ENCODE data around the gene CCL1.
A peak's percentile ranks its signal among the peaks of the same experiment; 100 is the strongest.

Gene CCL1

DNA sequence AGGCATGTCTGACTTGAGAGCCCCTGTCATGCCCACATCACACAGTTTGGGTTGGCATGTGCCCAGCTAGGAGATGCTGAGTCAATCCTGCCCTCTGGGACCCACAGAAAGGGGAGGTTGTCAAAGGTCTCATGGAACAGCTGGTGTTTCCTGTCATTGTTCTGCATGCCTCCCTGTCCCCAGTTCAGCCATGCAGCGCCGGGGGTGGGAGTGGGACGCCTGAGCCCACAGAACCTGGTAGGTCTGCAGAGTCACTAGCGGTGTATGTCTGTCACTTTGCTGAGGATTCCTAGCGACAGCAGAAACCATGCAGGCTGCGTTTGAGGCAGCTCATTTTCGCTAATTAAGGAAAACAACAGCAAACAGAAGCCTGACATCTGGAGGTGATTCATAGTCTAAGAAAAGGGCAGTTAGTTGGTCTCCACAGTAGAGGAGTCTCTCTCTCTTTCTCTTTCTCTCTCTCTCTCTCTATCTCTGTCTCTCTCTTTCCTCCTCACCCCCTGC lies 19.6 kb upstream of the CCL1 start:
- DNase-seq (ENCODE audit: low read depth) = no peak

DNA sequence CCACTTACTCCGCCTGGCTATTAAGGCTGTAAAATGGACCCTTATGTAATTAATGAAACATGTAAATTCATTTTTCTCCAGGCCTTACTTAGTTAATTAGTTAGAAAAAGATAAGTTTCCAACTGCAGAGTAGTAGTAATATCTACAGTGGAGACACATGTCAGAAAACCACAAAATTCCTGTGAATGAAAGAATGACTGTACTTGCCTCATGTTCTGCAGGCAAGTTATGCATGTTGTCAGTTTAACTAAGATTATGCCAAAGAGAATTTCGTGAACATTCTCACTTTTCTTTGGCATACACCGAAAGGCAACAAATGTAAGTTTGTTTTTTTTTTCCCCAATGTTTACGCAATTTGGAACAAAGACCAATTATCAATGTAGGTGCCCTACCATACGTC lies 16.8 kb upstream of the CCL1 start:
- peak; percentile 43 for DNase-seq (ENCODE audit: low read depth)

DNA sequence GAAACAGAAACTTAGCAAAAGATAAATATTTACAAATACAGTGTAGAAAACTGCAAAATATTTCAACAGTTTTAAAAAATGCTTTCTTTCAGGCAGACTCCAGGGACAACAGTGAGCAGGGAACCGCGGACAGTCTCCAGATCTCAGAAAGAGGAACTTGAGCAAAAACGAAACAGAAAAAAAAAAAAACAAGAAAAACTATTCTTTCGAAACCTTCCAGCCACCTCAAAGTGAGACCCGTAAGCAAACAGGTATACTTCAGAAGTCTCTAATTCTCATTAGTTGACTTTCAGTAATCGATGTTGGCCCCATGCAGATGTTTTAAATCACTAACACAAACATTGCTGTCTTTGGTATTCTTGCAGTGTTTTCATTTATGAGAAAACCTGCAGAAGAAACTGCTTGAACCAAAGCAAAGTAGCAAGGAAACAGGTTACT lies 15.7 kb upstream of the CCL1 start:
- DNase-seq (ENCODE audit: low read depth) = peak; percentile 17

DNA sequence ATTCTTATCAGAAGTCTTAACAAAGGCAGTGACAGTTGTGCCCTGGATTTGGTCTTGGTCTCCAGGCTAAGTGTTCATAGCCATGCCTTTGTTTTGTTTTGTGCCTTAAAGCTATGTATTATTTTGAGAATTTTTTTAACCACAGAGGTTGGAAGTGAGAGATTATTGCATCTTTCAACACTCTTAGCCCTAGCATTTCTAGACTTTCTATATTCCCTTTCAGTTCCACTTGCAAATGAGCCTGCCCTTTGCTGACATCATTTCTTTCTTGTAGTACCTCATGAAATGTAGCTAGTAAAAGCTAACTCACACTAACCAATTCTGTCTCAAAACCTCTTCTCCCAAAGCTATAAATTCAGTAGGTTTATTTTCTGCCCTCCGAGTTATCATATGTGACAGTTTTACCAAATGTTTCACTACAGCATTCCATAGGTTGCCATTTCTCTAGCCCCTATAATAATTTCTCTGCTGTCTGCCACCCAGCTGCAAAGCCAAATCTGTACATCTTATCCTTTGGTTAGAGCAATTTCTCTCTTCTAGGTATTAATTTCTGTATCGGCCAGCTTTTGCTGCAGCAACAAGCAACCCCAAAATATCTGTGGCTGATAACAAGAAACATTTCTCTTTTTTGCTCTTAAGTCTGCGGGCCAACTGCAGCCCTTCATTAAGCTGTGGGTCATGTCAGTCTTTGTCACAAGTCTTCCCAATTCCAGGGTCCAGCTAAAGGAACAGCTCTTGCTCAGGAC lies 14.2 kb upstream of the CCL1 start:
- no peak for DNase-seq (ENCODE audit: low read depth)

DNA sequence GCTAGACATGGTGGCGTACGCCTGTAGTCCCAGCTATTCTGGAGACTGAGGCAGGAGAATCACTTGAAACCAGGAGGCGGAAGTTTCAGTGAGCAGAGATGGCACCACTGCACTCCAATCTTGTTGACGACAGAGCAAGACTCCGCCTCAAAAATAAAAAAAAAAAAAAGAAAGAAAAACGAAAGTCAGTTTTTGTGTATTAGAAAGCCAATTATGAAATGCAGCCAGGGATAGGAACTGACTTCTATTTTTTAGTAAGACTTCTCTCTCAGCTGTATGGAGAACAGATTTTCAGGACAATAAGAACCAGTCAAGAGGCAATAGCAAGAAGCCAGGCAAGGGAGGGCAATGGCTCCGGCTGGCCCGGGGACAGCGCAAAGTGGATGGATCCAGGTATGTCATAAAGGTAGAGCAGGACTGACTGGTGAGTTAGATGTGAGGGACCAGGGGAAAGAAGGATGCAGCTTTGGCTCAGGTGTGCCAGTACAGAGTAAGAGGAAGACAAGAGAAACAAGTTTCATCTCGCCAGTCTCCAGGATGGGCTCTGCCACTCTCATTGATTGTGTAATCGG lies 12.5 kb upstream of the CCL1 start:
- no peak for DNase-seq (ENCODE audit: low read depth)

DNA sequence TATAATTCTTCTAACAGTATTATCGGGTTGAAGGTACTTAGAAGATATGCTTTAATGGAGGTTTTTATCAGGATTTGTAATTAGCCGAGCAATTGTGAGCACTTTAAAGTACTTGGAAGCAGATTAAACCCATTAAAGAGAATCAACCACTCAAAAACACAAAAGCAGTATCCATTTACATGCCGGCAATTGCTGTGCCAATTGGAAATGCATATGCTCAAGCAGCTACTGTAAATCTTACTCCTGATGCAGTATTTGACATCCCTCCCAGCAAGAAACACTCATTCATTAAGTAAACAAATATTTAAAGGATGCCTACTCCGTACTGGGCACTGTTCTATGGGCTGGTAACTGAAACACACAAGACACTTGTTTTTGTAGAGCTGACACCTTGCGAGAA lies 11.4 kb upstream of the CCL1 start:
- no peak for DNase-seq (ENCODE audit: low read depth)

DNA sequence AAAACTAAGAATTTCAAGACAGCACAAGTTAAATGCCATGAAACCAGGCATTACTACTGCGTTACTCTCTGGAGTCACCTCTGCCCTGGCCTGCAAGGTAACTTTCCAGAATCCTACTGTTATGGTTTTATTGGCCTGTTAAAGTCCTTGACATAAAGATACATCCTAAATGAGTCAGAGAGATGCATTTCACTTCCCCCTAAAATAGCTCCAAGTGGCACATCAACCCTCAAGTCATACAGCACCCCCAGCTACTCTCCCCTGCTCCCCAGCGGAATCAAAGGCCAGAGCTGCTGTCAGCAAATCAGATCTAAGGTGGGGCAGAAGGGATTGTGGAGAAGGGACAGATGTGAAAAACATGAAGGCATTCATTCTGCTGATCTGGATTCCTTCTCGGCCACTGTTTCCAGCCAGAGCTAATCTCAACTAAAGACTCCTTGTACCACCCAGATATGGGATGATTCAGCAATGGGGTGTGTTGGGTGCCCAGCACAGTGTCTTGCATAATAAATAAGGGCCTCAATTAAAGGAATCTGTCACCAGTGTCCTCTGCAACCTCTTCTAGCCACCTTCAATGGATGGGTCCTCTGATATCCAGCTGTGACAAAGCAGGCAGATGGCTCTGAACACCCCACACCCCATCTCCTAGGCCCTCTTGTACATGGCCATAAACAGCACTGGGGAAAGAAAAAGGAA lies 8.5 kb upstream of the CCL1 start:
- no peak for DNase-seq (ENCODE audit: low read depth)

DNA sequence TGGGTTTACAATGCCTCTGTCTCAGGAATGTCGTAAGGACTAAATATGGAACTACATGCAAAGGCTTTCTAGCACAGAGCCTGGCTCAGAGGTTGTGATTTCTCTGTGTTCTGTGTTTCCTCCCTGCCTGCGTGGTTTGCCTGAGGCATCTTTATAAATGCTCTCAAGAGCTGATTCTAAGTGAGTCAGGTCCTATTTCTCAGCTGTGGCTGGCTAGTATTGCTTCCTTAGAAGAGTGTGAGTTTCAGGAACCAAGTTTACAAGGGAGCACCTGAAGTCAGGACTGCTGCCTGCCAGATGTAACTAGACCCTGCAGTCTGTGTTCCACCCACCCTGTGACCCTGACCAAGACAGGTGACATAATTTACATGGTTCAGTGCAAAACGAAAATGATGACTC lies 8.0 kb upstream of the CCL1 start:
- DNase-seq (ENCODE audit: low read depth) = peak; percentile 14

DNA sequence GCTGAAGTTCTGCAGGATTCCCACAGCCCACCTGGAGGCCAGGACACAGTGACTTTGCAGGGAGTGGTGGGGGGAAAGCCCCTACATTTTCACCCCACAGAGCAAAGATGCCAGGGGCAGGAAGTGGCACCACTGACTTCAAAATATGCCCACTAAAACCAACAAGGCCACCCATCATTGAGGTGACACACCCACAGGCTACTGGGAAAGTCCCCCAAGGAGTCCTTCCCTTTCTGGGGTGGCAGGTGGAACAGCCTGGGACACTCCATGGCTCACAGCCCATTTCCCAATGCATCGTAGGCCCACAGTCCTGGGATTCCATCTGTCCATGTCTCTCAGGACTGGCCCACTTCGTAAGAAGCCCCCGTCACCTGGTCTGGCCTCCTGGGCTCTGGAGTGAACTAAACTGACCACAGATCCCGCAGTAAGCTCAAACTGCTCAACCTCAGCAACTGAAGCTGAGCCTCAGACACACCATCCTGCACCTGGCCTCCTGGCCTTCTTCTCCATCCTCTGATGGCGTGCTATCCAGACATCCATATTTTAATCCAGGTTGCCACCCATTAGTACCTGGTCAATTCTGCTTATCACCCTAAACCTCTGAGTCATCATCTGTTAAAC lies 7.5 kb upstream of the CCL1 start:
- DNase-seq (ENCODE audit: low read depth) = no peak

DNA sequence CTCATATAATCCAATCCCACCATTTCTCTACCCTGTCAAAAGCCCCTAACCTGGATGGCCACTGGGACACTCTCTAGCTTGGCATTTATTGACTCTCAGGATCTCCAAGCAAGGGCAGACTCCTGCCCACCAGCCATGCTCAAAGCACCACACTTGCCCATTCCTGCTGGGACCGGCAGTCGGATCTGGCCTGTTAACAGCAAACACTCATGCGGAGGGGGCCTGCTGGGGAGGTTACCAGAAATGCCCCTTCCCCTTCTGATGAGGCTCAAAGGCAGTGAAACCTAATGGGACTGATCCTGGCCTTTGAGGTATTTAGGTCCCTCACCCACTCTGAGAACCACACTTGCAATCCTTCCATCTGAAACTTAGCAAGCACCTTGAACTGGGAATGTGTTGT lies 6.5 kb upstream of the CCL1 start:
- DNase-seq (ENCODE audit: low read depth) = no peak

DNA sequence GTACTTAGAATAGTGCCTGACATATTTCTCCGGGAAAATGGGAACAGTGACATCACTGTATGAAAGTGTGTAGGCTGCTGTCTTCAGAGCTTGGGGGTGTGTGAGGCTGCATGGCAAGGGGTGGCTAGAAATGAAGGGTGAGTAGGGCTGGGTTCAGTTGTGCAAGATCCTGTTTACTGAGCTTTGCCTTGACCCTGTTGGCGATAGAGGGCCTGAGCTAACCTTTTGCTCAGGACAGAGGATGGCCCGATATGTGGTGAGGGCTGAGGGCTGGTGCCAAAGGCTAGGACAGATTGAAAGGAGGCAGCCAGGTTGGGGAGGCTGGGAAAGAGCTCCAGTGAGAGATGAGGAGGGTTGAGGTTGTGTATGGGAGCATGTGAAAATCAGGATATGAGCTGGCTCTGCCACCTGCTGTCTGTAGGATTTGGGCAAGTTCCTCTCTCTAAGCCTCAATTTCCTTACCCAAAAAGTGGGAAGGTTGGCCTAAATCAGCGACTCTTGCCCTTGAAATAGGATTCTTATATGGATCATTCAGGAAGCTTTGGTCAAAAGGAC lies 6.0 kb upstream of the CCL1 start:
- DNase-seq (ENCODE audit: low read depth) = no peak

DNA sequence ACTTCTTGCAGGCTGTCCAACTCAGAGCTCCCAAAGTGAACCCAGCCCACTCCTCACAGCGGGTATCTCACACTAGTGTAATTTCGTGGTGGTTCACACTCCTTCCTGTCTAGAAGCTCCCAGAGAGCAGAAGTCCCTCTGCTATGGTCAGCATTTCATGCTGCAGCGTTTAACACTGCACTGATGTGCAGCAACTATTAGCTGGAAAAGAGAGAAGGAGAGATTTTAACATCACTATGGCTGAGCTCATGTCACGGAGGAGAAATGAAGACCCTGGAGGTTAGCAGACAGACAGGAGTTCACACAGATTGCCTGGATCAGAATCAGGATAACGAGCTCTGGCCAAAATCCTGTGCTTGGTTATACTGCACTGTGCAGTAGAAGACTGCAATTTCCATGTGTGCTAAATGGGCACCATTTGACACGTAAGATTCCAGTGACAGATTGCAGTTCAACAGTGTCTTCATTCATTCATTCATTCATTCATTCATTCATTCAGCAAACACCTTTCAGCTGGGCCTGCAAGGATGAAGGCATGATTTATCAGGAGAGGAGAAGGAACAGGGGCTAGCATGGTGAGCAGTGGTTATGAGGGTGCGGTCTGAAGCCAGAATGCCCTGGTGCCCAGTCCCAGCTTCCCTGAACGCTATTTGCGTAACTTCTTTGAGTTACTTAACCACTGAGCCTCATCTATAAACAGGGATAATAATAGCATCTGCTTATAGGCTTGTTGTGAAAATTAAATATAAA lies 5.3 kb upstream of the CCL1 start:
- DNase-seq (ENCODE audit: low read depth) = no peak

DNA sequence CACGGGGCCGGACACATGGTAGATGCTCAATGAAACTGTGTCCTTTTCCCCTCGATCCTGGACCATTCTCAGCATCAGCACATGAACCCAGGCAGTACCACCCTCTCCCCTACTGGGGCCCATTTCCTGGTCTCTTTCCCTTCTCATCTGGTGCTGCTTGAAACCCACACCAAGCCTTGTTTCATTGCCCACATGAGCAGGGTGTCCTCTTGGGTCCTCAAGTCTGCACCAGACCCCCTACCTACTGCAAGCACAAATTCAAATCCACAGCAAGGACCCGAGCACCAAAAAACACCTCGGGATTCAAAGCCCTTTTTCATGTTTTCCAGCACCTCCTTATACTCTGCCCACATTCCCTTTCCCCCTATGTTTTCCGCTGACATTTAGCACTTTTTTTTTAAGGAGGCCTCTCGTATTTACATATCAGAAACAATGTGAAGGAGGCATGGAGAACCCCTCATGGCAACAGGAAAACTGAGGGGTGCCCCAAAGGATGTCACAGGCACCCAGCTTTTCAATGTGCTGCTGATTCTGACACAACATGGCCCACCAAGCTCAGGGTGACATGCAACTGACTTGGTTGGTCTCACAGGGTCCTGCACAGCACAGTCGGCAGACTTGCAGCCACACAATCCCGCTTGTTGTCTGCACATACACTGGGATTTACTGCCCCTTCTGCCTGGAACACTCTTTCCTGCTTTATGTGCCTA lies 4.6 kb upstream of the CCL1 start:
- no peak for DNase-seq (ENCODE audit: low read depth)

DNA sequence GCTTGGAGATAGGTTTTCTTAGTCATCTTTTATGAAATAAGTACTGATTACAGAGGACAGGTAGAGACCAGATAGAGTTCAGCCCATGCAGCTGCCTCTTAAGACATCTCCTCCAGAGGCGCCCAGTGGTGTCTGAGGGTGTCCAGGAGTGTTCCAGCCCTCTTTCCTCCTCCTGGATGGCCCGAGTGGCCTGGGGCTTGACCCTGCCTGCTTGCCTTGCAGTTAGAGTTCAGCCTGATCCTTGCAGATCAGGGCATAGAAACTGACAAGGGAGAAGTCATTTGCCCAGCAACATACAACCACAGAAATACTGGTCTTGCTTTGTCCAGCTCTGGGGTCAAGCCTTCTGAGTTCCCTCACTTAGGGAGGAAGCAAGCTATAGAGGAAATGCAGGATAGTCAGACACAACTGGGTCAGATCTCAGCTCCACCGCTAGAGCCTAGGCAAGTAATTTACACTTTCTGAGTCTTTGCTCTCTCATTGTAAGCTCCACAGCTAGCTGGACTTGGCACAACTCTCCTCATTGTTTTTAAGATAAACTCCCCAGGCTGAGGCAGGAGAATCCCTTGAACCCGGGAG lies 3.6 kb upstream of the CCL1 start:
- no peak for DNase-seq (ENCODE audit: low read depth)

DNA sequence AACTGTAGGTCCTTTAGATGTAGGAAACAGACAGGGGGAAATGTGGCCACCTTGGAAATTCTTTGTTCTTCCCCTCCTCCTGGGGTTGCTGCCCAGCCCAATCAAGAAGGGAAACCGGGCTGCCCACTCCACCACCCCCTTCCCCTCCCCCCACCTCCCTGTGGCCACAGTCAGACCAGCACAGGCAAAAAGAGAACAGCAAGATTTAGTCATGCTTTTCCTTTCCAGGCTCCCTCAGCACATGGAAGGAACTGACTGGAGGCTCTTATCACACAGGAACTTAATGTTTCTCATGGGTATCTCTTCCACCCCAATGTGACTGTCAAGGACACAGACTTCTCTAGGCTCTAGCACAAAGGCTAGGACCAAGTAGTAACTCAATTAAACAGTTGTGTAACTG lies 3.0 kb upstream of the CCL1 start:
- no peak for DNase-seq (ENCODE audit: low read depth)

DNA sequence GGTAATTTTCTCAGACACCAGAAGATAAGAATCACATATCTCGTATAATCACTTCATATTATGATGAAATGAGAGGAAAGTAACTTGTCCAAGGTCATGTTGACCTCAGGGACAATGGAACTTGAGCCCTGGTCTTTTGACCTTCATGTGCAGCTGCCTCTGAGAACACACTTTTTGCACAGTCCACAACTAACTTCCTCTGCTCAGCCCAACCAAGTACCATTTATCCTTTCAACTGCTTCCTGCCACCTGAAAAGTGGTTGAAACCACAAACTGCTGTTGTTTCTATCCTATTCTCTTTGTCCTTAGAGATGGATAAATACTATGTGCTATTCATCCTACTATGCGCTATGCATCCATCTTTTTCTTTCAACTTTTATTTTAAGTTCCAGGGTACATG lies 2.3 kb upstream of the CCL1 start:
- DNase-seq (ENCODE audit: low read depth) = no peak

DNA sequence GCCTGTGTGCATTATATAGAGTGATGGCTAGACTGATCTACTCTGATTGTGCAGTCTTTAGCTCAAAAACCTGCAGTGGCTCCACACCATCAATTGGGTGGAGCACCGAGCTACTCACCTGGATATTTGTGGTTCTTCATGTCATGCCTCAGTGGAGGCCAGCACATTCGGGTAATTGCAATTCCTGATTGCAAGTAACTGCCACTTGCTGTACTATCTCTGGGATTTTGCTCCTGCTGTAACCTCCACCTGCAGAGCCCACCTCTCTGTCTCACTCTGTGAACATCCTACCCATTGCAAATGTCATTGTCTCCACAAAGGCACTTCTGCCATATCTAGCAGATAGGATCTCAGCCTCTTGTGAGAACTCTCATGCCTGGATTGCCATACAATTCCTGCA lies 1.7 kb upstream of the CCL1 start:
- DNase-seq (ENCODE audit: low read depth) = no peak

DNA sequence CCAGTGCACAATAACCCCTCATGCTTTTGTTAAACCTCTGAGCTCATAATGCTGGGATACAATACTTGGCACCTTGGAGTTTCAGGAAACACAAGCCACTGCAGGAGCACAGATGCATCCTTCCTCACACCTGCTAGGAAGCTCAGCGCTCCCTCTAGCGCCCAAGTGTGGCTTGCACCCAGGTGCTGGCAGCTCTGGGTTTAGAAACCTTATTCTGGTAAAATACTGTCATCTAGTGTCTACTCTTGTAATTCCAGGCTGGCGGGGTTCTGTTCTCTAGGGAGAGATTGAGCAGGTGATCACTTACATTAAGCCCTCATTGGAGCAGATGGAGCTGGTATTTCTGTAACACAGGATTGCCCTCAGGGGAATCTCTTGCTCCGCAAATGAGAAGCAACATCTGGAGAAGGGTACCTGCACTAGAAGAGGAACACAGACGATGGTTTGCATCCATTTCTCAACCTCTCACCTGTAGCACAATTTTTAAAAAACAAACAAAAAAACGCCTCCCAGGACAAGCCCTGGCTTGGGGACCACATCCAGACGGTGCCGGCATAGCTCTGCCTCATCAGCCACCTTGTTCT lies 1.5 kb downstream of the CCL1 start:
- DNase-seq (ENCODE audit: low read depth) = peak; percentile 88

DNA sequence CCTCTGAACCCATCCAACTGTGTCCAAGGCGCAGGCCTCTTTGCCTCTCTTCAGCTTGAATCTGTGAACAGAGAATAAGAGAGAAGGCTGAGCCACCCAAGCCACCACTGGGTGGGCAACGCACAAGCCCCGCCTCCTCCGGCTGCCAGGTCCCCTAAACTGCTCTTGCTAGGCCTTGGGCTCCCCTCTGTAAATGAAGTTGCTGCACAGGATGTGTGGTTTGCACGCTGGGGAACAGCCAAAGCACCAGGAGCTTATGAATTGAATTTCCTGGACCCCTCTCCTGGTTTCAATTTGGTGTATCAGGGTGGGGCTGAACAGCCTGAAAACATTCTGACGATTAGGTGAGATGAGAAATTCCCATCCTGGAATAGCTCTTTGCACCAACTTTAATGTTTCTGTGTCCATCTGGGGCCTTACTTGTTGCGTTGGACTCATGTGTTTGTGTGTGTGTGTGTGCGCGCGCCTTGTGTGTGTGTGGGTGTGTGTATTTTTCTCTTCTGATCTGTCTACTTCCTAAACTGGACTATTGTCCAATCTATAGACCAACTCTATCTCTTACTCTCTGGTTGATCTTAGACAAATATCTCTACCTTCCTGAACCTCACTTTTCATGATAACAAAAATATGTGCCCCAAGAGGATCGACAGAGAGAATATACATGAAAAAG lies 2.3 kb downstream of the CCL1 start:
- no peak for DNase-seq (ENCODE audit: low read depth)

DNA sequence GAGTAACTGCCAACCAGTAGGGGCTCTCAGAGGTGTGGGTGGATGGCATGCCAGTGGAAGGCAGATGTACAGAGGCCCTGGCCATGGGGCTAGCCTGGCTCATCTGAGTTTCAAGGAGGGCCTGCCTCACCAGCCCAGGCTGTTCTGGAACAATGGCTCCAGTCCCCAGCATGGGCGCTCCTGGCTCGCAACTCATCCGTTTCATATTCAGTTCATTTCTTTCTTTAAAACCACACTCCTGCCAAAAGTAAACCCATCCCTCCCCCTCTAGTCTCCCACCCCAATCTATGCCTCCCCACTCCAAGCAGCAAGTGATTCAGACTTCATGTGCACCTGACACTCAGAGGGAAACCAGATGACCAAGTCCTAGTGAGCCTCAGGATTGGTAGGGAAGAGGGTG lies 4.4 kb downstream of the CCL1 start:
- DNase-seq (ENCODE audit: low read depth) = no peak

Data from iris pigment epithelial cell (primary cell).